ENCODE data around the gene PTPRM. TPM values are rescaled to one million over a fixed set of nuclear protein-coding genes. Genes with fewer than 3 reads are reported as not detected.

The PTPRM gene
- total RNA-seq, 1 donor from 2014 or later: 42.1 TPM

GRCh38 chr18:8279346-8279745 lies 712.2 kb downstream of the PTPRM start:
- Histone ChIP-seq H3K4me3 (ENCODE audit: low read depth, low read length) (no peak overlapping the region), H3K27me3 (ENCODE audit: control insufficient read depth, insufficient read depth, low read length) (no peaks in the 10 kb centered on the region), H3K36me3 (ENCODE audit: control insufficient read depth, insufficient read depth, low read length) (no peaks in the 10 kb centered on the region)
- TF ChIP-seq CTCF (IDR thresholded peaks at IDR 0.05; ENCODE audit: insufficient read depth, low read length, severe bottlenecking): no peak
- no peak for FAIRE-seq
- DNase-seq (ENCODE audit: low read depth): no peak

- no peaks in the 10 kb centered on the region for H3K27me3 ChIP-seq (ENCODE audit: control insufficient read depth, insufficient read depth, low read length)
- H3K4me3 ChIP-seq (ENCODE audit: low read depth, low read length): no peak overlapping the region
- H3K36me3 ChIP-seq (ENCODE audit: control insufficient read depth, insufficient read depth, low read length): no peaks in the 10 kb centered on the region
- FAIRE-seq (no peak), DNase-seq (ENCODE audit: low read depth) (no peak)
- TF ChIP-seq CTCF (IDR thresholded peaks at IDR 0.05; ENCODE audit: insufficient read depth, low read length, severe bottlenecking): no peak
Observed at GRCh38 chr18:8279781-8280330, 712.7 kb downstream of the PTPRM start.

GRCh38 chr18:8283891-8284585 lies 716.9 kb downstream of the PTPRM start:
- no peak for TF ChIP-seq CTCF (IDR thresholded peaks at IDR 0.05; ENCODE audit: insufficient read depth, low read length, severe bottlenecking)
- FAIRE-seq (no peak), DNase-seq (ENCODE audit: low read depth) (no peak)
- Histone ChIP-seq H3K4me3 (ENCODE audit: low read depth, low read length) (no peak overlapping the region), H3K27me3 (ENCODE audit: control insufficient read depth, insufficient read depth, low read length) (no peaks in the 10 kb centered on the region), H3K36me3 (ENCODE audit: control insufficient read depth, insufficient read depth, low read length) (no peaks in the 10 kb centered on the region)

- Histone ChIP-seq H3K4me3 (ENCODE audit: low read depth, low read length) (no peak overlapping the region), H3K36me3 (ENCODE audit: control insufficient read depth, insufficient read depth, low read length) (no peaks in the 10 kb centered on the region), H3K27me3 (ENCODE audit: control insufficient read depth, insufficient read depth, low read length) (no peaks in the 10 kb centered on the region)
- TF ChIP-seq CTCF (IDR thresholded peaks at IDR 0.05; ENCODE audit: insufficient read depth, low read length, severe bottlenecking): no peak
- DNase-seq (ENCODE audit: low read depth): no peak
- no peak for FAIRE-seq
Observed at GRCh38 chr18:8286303-8286702, 719.2 kb downstream of the PTPRM start.

- no peak for TF ChIP-seq CTCF (IDR thresholded peaks at IDR 0.05; ENCODE audit: insufficient read depth, low read length, severe bottlenecking)
- FAIRE-seq (peak; percentile 47), DNase-seq (ENCODE audit: low read depth) (no peak)
- no peak overlapping the region for H3K4me3 ChIP-seq (ENCODE audit: low read depth, low read length)
- no peaks in the 10 kb centered on the region for H3K27me3 ChIP-seq (ENCODE audit: control insufficient read depth, insufficient read depth, low read length)
- no peaks in the 10 kb centered on the region for H3K36me3 ChIP-seq (ENCODE audit: control insufficient read depth, insufficient read depth, low read length)
Observed at GRCh38 chr18:8287196-8287885, 720.2 kb downstream of the PTPRM start.

All from bronchial epithelial cell (primary cell).